Measurements from ENCODE around the gene ANKRD66. TPM values are rescaled to one million over a fixed set of nuclear protein-coding genes. Genes with fewer than 3 reads are reported as not detected.
A peak's percentile ranks its signal among the peaks of the same experiment; 100 is the strongest.
"Not testable (repeated sequence)": the region's sequence is repeated elsewhere in the genome, so short reads cannot be mapped to it uniquely, and the experiment has no call there.

Gene ANKRD66
- total and polyA plus RNA-seq, 9 donors, result 0.31 to 2.3 (median 0.79) TPM

- Histone ChIP-seq H3K4me1 (ENCODE audit: control insufficient read depth, insufficient read depth, low read length) (peaks cover 6% of the 10 kb centered on the region), H3K36me3 (ENCODE audit: control insufficient read depth, insufficient read depth, low read length) (no peaks in the 10 kb centered on the region), H3K27me3 (ENCODE audit: control insufficient read depth, insufficient read depth, low read length) (no peaks in the 10 kb centered on the region), H3K4me3 (ENCODE audit: low read length) (no peak overlapping the region), H3K27ac (ENCODE audit: low read length) (no peak overlapping the region), H3K9me3 (replicated peaks; ENCODE audit: control insufficient read depth, low read depth, low read length) (no peaks in the 10 kb centered on the region)
- no peak for DNase-seq
- 80% methylated on average over 4 of the region's 5 CpGs for WGBS (ENCODE audit: insufficient coverage)
These were observed 3.0 kb downstream of the ANKRD66 start for GRCh38 chr6:46749731-46750130.

DNA sequence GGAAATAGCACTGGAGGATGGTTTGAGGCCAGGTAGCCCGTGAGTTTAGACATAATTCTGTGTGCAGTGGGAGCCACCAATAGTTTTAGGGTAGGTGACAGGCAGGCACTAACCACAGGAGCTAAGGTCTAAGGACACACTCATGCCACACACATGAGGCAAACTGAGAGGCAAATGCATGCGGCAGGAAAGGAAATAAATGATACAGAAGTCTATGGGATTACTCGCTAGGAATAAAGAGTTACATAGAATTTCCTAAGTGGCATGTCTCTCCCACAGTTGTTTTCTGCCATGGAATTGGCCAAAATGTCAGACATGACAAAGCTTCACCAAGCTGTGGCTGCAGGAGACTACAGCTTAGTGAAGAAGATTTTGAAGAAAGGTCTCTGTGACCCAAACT, 4.9 kb downstream of the ANKRD66 start:
- H3K4me3 ChIP-seq (ENCODE audit: low read length), result no peak overlapping the region
- no peaks in the 10 kb centered on the region for H3K36me3 ChIP-seq (ENCODE audit: control insufficient read depth, insufficient read depth, low read length)
- no peak overlapping the region for H3K27ac ChIP-seq (ENCODE audit: low read length)
- 58% methylated on average over 2 of the region's 3 CpGs for WGBS (ENCODE audit: insufficient coverage)
- no peaks in the 10 kb centered on the region for H3K9me3 ChIP-seq (replicated peaks; ENCODE audit: control insufficient read depth, low read depth, low read length)
- DNase-seq, result no peak
- H3K4me1 ChIP-seq (ENCODE audit: control insufficient read depth, insufficient read depth, low read length), result peaks cover 7% of the 10 kb centered on the region
- no peaks in the 10 kb centered on the region for H3K27me3 ChIP-seq (ENCODE audit: control insufficient read depth, insufficient read depth, low read length)

- no peak overlapping the region for H3K27ac ChIP-seq (ENCODE audit: low read length)
- H3K36me3 ChIP-seq (ENCODE audit: control insufficient read depth, insufficient read depth, low read length), result no peaks in the 10 kb centered on the region
- no CpG with 5 or more reads among the region's 1 CpG for WGBS (ENCODE audit: insufficient coverage)
- no peaks in the 10 kb centered on the region for H3K27me3 ChIP-seq (ENCODE audit: control insufficient read depth, insufficient read depth, low read length)
- no peak overlapping the region for H3K4me3 ChIP-seq (ENCODE audit: low read length)
- DNase-seq, result no peak
- H3K4me1 ChIP-seq (ENCODE audit: control insufficient read depth, insufficient read depth, low read length), result peaks cover 5% of the 10 kb centered on the region
- H3K9me3 ChIP-seq (replicated peaks; ENCODE audit: control insufficient read depth, low read depth, low read length), result no peaks in the 10 kb centered on the region
These were observed 9.1 kb downstream of the ANKRD66 start for GRCh38 chr6:46755865-46756264.

GRCh38 chr6:46756469-46757213, 9.9 kb downstream of the ANKRD66 start:
- peak; percentile 79 for DNase-seq
- no peaks in the 10 kb centered on the region for H3K36me3 ChIP-seq (ENCODE audit: control insufficient read depth, insufficient read depth, low read length)
- no peaks in the 10 kb centered on the region for H3K27me3 ChIP-seq (ENCODE audit: control insufficient read depth, insufficient read depth, low read length)
- no peak overlapping the region for H3K4me3 ChIP-seq (ENCODE audit: low read length)
- peak overlapping the region; percentile 42 for H3K27ac ChIP-seq (ENCODE audit: low read length)
- WGBS (ENCODE audit: insufficient coverage), result 5% methylated on average over 2 of the region's 7 CpGs
- H3K9me3 ChIP-seq (replicated peaks; ENCODE audit: control insufficient read depth, low read depth, low read length), result no peaks in the 10 kb centered on the region
- peaks cover 5% of the 10 kb centered on the region for H3K4me1 ChIP-seq (ENCODE audit: control insufficient read depth, insufficient read depth, low read length)

GRCh38 chr6:46757214-46757596, 10.5 kb downstream of the ANKRD66 start:
- no peak overlapping the region for H3K4me3 ChIP-seq (ENCODE audit: low read length)
- peaks cover 5% of the 10 kb centered on the region for H3K4me1 ChIP-seq (ENCODE audit: control insufficient read depth, insufficient read depth, low read length)
- no peak for DNase-seq
- H3K9me3 ChIP-seq (replicated peaks; ENCODE audit: control insufficient read depth, low read depth, low read length), result no peaks in the 10 kb centered on the region
- H3K27me3 ChIP-seq (ENCODE audit: control insufficient read depth, insufficient read depth, low read length), result no peaks in the 10 kb centered on the region
- 38% methylated on average over 2 of the region's 2 CpGs for WGBS (ENCODE audit: insufficient coverage)
- H3K36me3 ChIP-seq (ENCODE audit: control insufficient read depth, insufficient read depth, low read length), result no peaks in the 10 kb centered on the region
- peak overlapping the region; percentile 42 for H3K27ac ChIP-seq (ENCODE audit: low read length)

DNA sequence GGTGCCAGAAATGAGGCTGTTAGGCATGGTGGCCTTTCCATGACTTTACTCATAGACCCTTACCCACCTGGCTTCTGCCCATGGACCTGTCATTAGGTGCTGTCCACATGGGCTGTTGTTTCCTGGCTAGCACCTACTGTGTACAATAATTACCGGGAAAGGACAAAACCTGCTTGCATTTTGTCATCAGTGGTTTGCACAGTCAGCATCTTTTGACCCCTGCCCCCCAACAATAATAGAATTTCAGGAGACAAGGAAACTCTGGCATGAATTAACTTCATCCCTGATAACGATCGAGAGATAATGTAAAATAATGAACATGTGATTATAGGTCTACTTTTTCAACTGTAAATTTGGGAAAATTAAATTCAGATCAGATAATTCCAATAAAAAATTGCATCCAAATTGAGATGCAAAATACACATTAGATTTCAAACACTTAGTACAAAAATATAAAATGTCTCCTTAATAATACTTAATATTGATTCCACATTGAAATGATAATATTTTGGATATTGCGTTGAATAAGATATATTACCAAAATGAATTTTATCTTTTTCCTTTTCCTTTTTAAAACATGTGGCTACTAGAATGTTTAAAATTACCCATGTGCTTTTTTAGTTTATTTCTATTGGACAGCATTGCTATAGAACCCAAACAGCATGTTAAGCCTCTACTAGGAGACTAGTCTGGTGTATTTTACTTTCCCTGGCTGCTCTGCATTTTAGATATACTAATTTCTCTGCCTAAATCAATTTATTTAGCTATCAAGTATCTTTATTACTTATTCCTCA, 12.4 kb downstream of the ANKRD66 start:
- no peak for DNase-seq
- Histone ChIP-seq H3K27ac (ENCODE audit: low read length) (no peak overlapping the region), H3K4me1 (ENCODE audit: control insufficient read depth, insufficient read depth, low read length) (peaks cover 5% of the 10 kb centered on the region), H3K9me3 (replicated peaks; ENCODE audit: control insufficient read depth, low read depth, low read length) (no peaks in the 10 kb centered on the region), H3K4me3 (ENCODE audit: low read length) (no peak overlapping the region), H3K36me3 (ENCODE audit: control insufficient read depth, insufficient read depth, low read length) (no peaks in the 10 kb centered on the region), H3K27me3 (ENCODE audit: control insufficient read depth, insufficient read depth, low read length) (no peaks in the 10 kb centered on the region)
- 100% methylated on average over 1 of the region's 4 CpGs for WGBS (ENCODE audit: insufficient coverage)

DNA sequence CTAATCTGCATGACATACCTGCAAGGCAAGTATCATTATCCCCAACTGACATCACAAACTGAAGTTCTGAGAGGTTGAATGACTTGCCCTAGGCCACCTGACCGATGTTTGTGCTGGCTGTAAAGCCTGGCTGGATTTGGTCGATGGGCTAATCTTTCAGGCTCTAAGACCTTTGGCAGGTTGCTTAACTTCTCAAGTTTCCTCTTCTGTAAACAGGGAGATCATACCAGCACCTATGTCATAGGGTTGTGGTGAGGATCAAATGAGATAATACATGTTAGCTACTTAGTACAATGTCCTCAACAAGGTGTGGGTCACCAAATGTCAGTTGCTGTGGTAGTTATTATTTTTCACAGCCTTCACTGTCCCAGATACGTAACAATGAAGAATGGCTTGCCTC, 14.2 kb downstream of the ANKRD66 start:
- Histone ChIP-seq H3K4me3 (ENCODE audit: low read length) (no peak overlapping the region), H3K9me3 (replicated peaks; ENCODE audit: control insufficient read depth, low read depth, low read length) (no peaks in the 10 kb centered on the region), H3K27ac (ENCODE audit: low read length) (no peak overlapping the region), H3K36me3 (ENCODE audit: control insufficient read depth, insufficient read depth, low read length) (no peaks in the 10 kb centered on the region), H3K27me3 (ENCODE audit: control insufficient read depth, insufficient read depth, low read length) (no peaks in the 10 kb centered on the region), H3K4me1 (ENCODE audit: control insufficient read depth, insufficient read depth, low read length) (peaks cover 5% of the 10 kb centered on the region)
- DNase-seq, result no peak
- no CpG with 5 or more reads among the region's 3 CpGs for WGBS (ENCODE audit: insufficient coverage)

GRCh38 chr6:46763466-46763865, 16.7 kb downstream of the ANKRD66 start:
- no peak for DNase-seq
- Histone ChIP-seq H3K4me1 (ENCODE audit: control insufficient read depth, insufficient read depth, low read length) (no peaks in the 10 kb centered on the region), H3K9me3 (replicated peaks; ENCODE audit: control insufficient read depth, low read depth, low read length) (no peaks in the 10 kb centered on the region), H3K27ac (ENCODE audit: low read length) (no peak overlapping the region), H3K36me3 (ENCODE audit: control insufficient read depth, insufficient read depth, low read length) (no peaks in the 10 kb centered on the region), H3K27me3 (ENCODE audit: control insufficient read depth, insufficient read depth, low read length) (no peaks in the 10 kb centered on the region), H3K4me3 (ENCODE audit: low read length) (no peak overlapping the region)
- no CpG with 5 or more reads among the region's 2 CpGs for WGBS (ENCODE audit: insufficient coverage)

DNA sequence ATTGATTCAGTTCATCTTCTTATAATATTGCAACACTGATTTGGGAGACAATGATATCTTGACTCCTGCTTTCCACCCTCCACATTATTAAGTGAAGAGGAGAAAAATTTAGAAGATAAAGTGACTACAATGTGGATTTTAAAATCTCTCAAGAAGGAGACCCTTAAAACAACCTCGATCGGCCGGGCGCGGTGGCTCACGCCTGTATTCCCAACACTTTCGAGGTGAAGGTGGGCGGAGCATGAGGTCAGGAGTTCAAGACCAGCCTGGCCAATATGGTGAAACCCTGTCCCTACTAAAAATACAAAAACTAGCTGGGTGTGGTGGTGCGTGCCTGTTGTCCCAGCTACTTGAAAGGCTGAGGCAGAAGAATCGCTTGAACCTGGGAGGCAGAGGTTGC, 17.5 kb downstream of the ANKRD66 start:
- not testable (repeated sequence) for H3K9me3 ChIP-seq (replicated peaks; ENCODE audit: control insufficient read depth, low read depth, low read length); H3K4me3 ChIP-seq (ENCODE audit: low read length); H3K27me3 ChIP-seq (ENCODE audit: control insufficient read depth, insufficient read depth, low read length); H3K4me1 ChIP-seq (ENCODE audit: control insufficient read depth, insufficient read depth, low read length); H3K27ac ChIP-seq (ENCODE audit: low read length); H3K36me3 ChIP-seq (ENCODE audit: control insufficient read depth, insufficient read depth, low read length); DNase-seq
- WGBS (ENCODE audit: insufficient coverage), result no CpG with 5 or more reads among the region's 10 CpGs

DNA sequence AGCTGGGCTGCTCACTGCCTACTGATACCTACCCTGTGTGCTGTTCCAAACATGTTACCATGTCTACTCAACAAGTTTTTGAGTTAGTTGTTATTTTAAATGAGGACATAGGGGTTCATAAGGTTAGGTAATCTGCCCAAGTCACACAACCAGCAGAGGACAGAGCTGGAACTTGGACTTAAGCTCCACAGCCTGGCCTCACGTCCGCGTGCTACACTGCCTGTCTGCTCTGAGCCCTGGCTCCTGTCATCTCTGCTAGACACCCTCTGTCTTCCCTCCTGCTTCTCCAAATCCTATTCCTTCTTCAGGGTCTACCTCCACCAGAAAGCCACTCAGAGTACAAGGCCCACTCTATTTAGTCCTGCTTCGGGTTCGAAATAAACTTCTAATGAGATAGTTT, 18.2 kb downstream of the ANKRD66 start:
- DNase-seq, result no peak
- no peaks in the 10 kb centered on the region for H3K4me1 ChIP-seq (ENCODE audit: control insufficient read depth, insufficient read depth, low read length)
- H3K9me3 ChIP-seq (replicated peaks; ENCODE audit: control insufficient read depth, low read depth, low read length), result no peaks in the 10 kb centered on the region
- H3K4me3 ChIP-seq (ENCODE audit: low read length), result no peak overlapping the region
- WGBS (ENCODE audit: insufficient coverage), result 84% methylated on average over 5 of the region's 5 CpGs
- no peaks in the 10 kb centered on the region for H3K36me3 ChIP-seq (ENCODE audit: control insufficient read depth, insufficient read depth, low read length)
- no peaks in the 10 kb centered on the region for H3K27me3 ChIP-seq (ENCODE audit: control insufficient read depth, insufficient read depth, low read length)
- H3K27ac ChIP-seq (ENCODE audit: low read length), result no peak overlapping the region
